Panc1 (cell line): Measurements from ENCODE around the gene HES5. TPM values are rescaled to one million over a fixed set of nuclear protein-coding genes. Genes with fewer than 3 reads are reported as not detected.

Experiments
- ATAC-seq: fragments of 200-7000 bp; cut with Tn5 transposase; 2 replicates; pipeline ENCODE4 v1.9.1; 2020; ENCODE audit warnings: mild to moderate bottlenecking, moderate library complexity
- BruUV-seq: library from RNA; stranded (reverse); fragments of 400-500 nt; replicated peaks from 2 replicates; lab custom pipeline; 2021; lab: Mats Ljungman, UMichigan
- CTCF ChIA-PET: fragments of 300-600 bp; sonication (Branson Sonifier 250); formaldehyde crosslinking; loops from one replicate; lab custom pipeline; 2022; ENCODE audit warnings: antibody characterized with exemption; lab: Charles Lee
- POLR2A ChIA-PET: fragments of 300-600 bp; sonication (Branson Sonifier 250); formaldehyde crosslinking; loops from one replicate; lab custom pipeline; 2022; ENCODE audit warnings: antibody characterized with exemption; lab: Charles Lee
- DNase-seq: peaks from one replicate; pipeline ENCODE4 v3.0.0-alpha.2; 2010; ENCODE audit warnings: low read depth, low spot score
- H3K27ac ChIP-seq: 2 replicates; pipeline ENCODE4 v1.5.1; 2011; ENCODE audit warnings: mild to moderate bottlenecking, low read length, inconsistent platforms
- H3K27me3 ChIP-seq: fragments of 200-500 bp; sonication (Bioruptor generic); 2 replicates; pipeline ENCODE4 v1.6.0; 2014; ENCODE audit warnings: low read length, inconsistent platforms; ENCODE audit not compliant: control insufficient read depth, insufficient read depth
- H3K36me3 ChIP-seq: fragments of 200-500 bp; sonication (Bioruptor generic); 2 replicates; pipeline ENCODE4 v1.5.1; 2014; ENCODE audit warnings: inconsistent platforms, mild to moderate bottlenecking, low read length, moderate library complexity; ENCODE audit not compliant: control insufficient read depth, insufficient read depth
- H3K4me1 ChIP-seq: 2 replicates; pipeline ENCODE4 v1.5.1; 2011; ENCODE audit warnings: inconsistent platforms, mild to moderate bottlenecking, low read length, moderate library complexity; ENCODE audit not compliant: control insufficient read depth, insufficient read depth
- H3K4me3 ChIP-seq, 2 experiments: 2 replicates each; pipeline ENCODE4 v1.5.1; 2011 to 2012; ENCODE audit warnings: low read depth in 2 of 2, low read length in 2 of 2, mild to moderate bottlenecking in 2 of 2, inconsistent platforms in 1 of 2, moderate library complexity in 1 of 2
- H3K9me3 ChIP-seq: fragments of 200-500 bp; sonication (Bioruptor generic); 2 replicates; pipeline ENCODE4 v1.5.1; 2014; ENCODE audit warnings: low read depth, mild to moderate bottlenecking, inconsistent platforms, low read length, moderate library complexity; ENCODE audit not compliant: control insufficient read depth, insufficient read depth
- POLR2AphosphoS5 ChIP-seq: IDR thresholded peaks from 2 replicates; pipeline ENCODE4 v1.6.1; 2012; ENCODE audit warnings: mild to moderate bottlenecking, low read depth, low read length, moderate library complexity
- SIN3A ChIP-seq: IDR thresholded peaks from 2 replicates; pipeline ENCODE4 v1.6.1; 2012; ENCODE audit warnings: low read depth, mild to moderate bottlenecking, low read length, moderate library complexity, borderline replicate concordance; ENCODE audit not compliant: insufficient read depth
- TCF7L2 ChIP-seq: IDR thresholded peaks from 2 replicates; pipeline ENCODE4 v1.6.1; 2011; ENCODE audit warnings: mild to moderate bottlenecking, low read depth, low read length, inconsistent platforms
- in situ Hi-C: cut with HindIII; loops from 2 replicates; pipeline ENCODE4 v1.10.0; 2016; ENCODE audit warnings: low sequenced_read_pairs, low pct_unique_long_range_greater_than_20kb
- intact Hi-C: fragments of 100-400 bp; cut with micrococcal nuclease; formaldehyde crosslinking; loops from one replicate; pipeline ENCODE4 v1.10.0; 2022; ENCODE audit not compliant: unreplicated experiment
- total RNA-seq: library from RNA; stranded (reverse); gene quantifications from one replicate; pipeline ENCODE4 v1.2.1, GENCODE V29; 2021; ENCODE audit not compliant: unreplicated experiment
- TF ChIP-seq, protein P1 (sequence below), 2 experiments: IDR thresholded peaks; 2 replicates each; pipeline ENCODE4 v1.6.1; 2011 to 2012; ENCODE audit warnings: low read depth in 2 of 2, control low read depth in 1 of 2, low read length in 1 of 2, mild to moderate bottlenecking in 1 of 2, moderate library complexity in 1 of 2; ENCODE audit not compliant: insufficient read depth in 1 of 2
- TF ChIP-seq, protein P2 (sequence below): fragments of 450-650 bp; IDR thresholded peaks from 2 replicates; pipeline ENCODE4 v1.5.1; 2017; ENCODE audit warnings: mild to moderate bottlenecking

Gene HES5
- total RNA-seq, 1 experiment from 2014 or later = not detected

DNA sequence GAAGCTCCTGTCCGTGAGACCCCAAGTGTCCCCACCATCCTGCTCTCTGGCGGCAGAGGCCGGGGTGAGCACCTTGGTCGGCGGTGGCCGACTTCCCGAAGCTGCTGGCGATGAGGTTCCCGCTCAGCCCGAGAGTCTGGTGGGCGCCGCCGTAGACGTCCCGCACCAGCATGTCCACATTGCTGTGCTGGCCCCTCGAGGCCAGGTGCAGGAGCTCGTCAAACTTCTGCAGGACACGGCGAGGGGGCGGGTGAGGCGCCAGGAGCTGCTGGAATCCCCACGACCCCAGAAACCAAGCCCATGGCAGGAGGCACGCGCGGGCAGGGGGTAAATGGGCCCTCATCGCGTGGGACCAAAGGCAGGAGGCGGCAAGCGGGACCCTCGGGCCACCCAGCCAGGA is 10.3 kb downstream of the HES5 start:
- DNase-seq (no peak), ATAC-seq (no peak)
- Histone ChIP-seq H3K27me3 (no peaks in the 10 kb centered on the region), H3K36me3 (peaks cover 3% of the 10 kb centered on the region), H3K9me3 (no peaks in the 10 kb centered on the region), H3K27ac (no peak overlapping the region), H3K4me1 (peaks cover 19% of the 10 kb centered on the region), H3K4me3 (no peak overlapping the region)
- intact Hi-C loops (no loop called here), in situ Hi-C loops (no loop called here)
- no peak for TF ChIP-seq TCF7L2
- no peak for TF ChIP-seq SIN3A
- TF ChIP-seq, protein P1, sequence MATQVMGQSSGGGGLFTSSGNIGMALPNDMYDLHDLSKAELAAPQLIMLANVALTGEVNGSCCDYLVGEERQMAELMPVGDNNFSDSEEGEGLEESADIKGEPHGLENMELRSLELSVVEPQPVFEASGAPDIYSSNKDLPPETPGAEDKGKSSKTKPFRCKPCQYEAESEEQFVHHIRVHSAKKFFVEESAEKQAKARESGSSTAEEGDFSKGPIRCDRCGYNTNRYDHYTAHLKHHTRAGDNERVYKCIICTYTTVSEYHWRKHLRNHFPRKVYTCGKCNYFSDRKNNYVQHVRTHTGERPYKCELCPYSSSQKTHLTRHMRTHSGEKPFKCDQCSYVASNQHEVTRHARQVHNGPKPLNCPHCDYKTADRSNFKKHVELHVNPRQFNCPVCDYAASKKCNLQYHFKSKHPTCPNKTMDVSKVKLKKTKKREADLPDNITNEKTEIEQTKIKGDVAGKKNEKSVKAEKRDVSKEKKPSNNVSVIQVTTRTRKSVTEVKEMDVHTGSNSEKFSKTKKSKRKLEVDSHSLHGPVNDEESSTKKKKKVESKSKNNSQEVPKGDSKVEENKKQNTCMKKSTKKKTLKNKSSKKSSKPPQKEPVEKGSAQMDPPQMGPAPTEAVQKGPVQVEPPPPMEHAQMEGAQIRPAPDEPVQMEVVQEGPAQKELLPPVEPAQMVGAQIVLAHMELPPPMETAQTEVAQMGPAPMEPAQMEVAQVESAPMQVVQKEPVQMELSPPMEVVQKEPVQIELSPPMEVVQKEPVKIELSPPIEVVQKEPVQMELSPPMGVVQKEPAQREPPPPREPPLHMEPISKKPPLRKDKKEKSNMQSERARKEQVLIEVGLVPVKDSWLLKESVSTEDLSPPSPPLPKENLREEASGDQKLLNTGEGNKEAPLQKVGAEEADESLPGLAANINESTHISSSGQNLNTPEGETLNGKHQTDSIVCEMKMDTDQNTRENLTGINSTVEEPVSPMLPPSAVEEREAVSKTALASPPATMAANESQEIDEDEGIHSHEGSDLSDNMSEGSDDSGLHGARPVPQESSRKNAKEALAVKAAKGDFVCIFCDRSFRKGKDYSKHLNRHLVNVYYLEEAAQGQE (IDR thresholded peaks at IDR 0.05; ENCODE audit: insufficient read depth in 1 of 2, low read depth in 2 of 2, low read length in 1 of 2) = no peak
- no peak for TF ChIP-seq POLR2AphosphoS5
- TF ChIP-seq, protein P2, sequence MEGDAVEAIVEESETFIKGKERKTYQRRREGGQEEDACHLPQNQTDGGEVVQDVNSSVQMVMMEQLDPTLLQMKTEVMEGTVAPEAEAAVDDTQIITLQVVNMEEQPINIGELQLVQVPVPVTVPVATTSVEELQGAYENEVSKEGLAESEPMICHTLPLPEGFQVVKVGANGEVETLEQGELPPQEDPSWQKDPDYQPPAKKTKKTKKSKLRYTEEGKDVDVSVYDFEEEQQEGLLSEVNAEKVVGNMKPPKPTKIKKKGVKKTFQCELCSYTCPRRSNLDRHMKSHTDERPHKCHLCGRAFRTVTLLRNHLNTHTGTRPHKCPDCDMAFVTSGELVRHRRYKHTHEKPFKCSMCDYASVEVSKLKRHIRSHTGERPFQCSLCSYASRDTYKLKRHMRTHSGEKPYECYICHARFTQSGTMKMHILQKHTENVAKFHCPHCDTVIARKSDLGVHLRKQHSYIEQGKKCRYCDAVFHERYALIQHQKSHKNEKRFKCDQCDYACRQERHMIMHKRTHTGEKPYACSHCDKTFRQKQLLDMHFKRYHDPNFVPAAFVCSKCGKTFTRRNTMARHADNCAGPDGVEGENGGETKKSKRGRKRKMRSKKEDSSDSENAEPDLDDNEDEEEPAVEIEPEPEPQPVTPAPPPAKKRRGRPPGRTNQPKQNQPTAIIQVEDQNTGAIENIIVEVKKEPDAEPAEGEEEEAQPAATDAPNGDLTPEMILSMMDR = no peak
- no TSS peak for BruUV-seq
- ChIA-PET POLR2A (no interaction called here), CTCF (no interaction called here)

DNA sequence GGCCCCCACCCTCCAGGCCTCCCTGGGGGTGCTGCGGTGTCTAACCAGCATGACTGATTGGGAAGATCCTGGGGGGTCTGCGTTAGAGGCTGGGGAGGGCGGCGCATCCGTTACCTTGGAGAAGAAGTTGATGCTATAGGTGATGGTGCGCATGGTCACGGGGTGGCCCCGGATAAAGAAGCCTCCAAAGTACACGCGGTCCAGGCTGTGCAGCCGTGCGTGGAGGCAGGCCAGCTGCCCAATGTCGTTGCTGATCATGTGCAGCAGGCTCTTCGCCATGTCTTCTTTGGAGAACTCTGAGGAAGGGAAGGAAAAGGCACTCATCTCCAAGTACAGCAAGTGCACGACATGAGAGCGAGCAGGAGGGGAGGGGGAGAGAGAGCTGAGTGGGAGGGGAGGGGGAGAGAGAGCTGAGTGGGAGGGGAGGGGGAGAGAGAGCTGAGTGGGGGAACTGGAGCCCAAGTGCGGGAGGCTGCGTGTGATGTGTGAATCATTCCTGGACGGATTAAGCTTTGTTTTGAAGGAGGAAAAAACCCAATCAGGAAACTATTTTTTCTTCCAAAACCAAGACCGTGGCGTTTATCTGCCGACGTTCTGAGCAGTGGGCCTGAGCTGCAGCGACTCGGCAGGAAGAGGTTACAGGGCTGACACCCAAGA is 10.9 kb downstream of the HES5 start:
- intact Hi-C loops (no loop called here), in situ Hi-C loops (no loop called here)
- peaks cover 13% of the 10 kb centered on the region for H3K4me1 ChIP-seq
- BruUV-seq = no TSS peak
- no peak overlapping the region for H3K27ac ChIP-seq
- TF ChIP-seq, protein P1 (IDR thresholded peaks at IDR 0.05; ENCODE audit: insufficient read depth in 1 of 2, low read depth in 2 of 2, low read length in 1 of 2) = no peak
- TF ChIP-seq SIN3A (no peak), TCF7L2 (no peak), POLR2AphosphoS5 (no peak)
- TF ChIP-seq, protein P2 = no peak
- DNase-seq = no peak
- no peaks in the 10 kb centered on the region for H3K9me3 ChIP-seq
- no peak overlapping the region for H3K4me3 ChIP-seq
- POLR2A ChIA-PET = no interaction called here
- ATAC-seq = no peak
- H3K36me3 ChIP-seq = peaks cover 3% of the 10 kb centered on the region
- CTCF ChIA-PET = no interaction called here
- no peaks in the 10 kb centered on the region for H3K27me3 ChIP-seq
